H1 (cell line): ENCODE results near the gene STIM1. TPM values are rescaled to one million over a fixed set of nuclear protein-coding genes. Genes with fewer than 3 reads are reported as not detected.

ENCODE experiments used
- CTCF ChIA-PET: fragments of 300-600 bp; sonication (Branson Sonifier 250); formaldehyde crosslinking; loops from one replicate; lab custom pipeline; 2021; ENCODE audit not compliant: partially characterized antibody; lab: Charles Lee
- POLR2A ChIA-PET: fragments of 300-600 bp; sonication (Branson Sonifier 250); formaldehyde crosslinking; loops from one replicate; lab custom pipeline; 2021; ENCODE audit warnings: inconsistent platforms; ENCODE audit not compliant: partially characterized antibody; lab: Charles Lee
- DNase-seq, 2 experiments: peaks; one replicate each; pipeline versions ENCODE4 v3.0.0 to v3.0.0-alpha.2; 2010 to 2022; ENCODE audit warnings: low spot score in 2 of 2, low read depth in 1 of 2, mixed read lengths in 1 of 2
- FAIRE-seq: peaks from 2 replicates; lab custom pipeline; 2011; peaks lifted over from hg19 to GRCh38; lab: Jason Lieb, UNC
- H2AFZ ChIP-seq: 2 replicates; pipeline ENCODE4 v1.8.1; 2012; ENCODE audit warnings: low read length, inconsistent platforms
- H2AK5ac ChIP-seq: 2 replicates; pipeline ENCODE4 v1.6.1; 2013; ENCODE audit warnings: low read depth, low read length
- H2BK120ac ChIP-seq: replicated peaks from 2 replicates; pipeline ENCODE3; 2013; ENCODE audit warnings: low read depth, low read length, inconsistent platforms
- H2BK12ac ChIP-seq: 2 replicates; pipeline ENCODE4 v1.6.1; 2013; ENCODE audit warnings: low read depth, low read length
- H2BK15ac ChIP-seq: 2 replicates; pipeline ENCODE4 v1.6.1; 2013; ENCODE audit warnings: low read length
- H2BK20ac ChIP-seq: 2 replicates; pipeline ENCODE4 v1.6.1; 2013; ENCODE audit warnings: low read length
- H2BK5ac ChIP-seq: 2 replicates; pipeline ENCODE4 v1.6.1; 2013; ENCODE audit warnings: low read depth, low read length
- H3K14ac ChIP-seq: 2 replicates; pipeline ENCODE4 v1.6.1; 2013; ENCODE audit warnings: inconsistent platforms; ENCODE audit not compliant: insufficient read length
- H3K18ac ChIP-seq: 2 replicates; pipeline ENCODE4 v1.6.1; 2013; ENCODE audit warnings: low read length; ENCODE audit errors: extremely low read depth
- H3K23ac ChIP-seq: 2 replicates; pipeline ENCODE4 v1.6.1; 2013; ENCODE audit warnings: inconsistent platforms; ENCODE audit not compliant: insufficient read length
- H3K23me2 ChIP-seq: 2 replicates; pipeline ENCODE4 v1.6.1; 2013; ENCODE audit warnings: low read depth, low read length
- H3K27ac ChIP-seq: 2 replicates; pipeline ENCODE4 v1.6.1; 2011; ENCODE audit warnings: low read depth, low read length, inconsistent platforms
- H3K27me3 ChIP-seq, 4 experiments: replicated peaks in 1 of 4; 1 replicate in 1 of 4; 2 replicates in 3 of 4; pipeline versions ENCODE4 v1.6.1 to v1.8.1; 2011 to 2013; ENCODE audit warnings: low read length in 3 of 4, mild to moderate bottlenecking in 3 of 4, inconsistent platforms in 2 of 4, mixed read lengths in 2 of 4, moderate library complexity in 1 of 4; ENCODE audit not compliant: control insufficient read depth in 3 of 4, insufficient read depth in 3 of 4; ENCODE audit errors: extremely low read depth in 1 of 4
- H3K36me3 ChIP-seq, 4 experiments: 2 replicates each; pipeline versions ENCODE4 v1.6.1 to v1.8.1; 2011 to 2013; ENCODE audit warnings: mild to moderate bottlenecking in 4 of 4, low read length in 3 of 4, moderate library complexity in 2 of 4, control low read depth in 1 of 4, inconsistent platforms in 1 of 4; ENCODE audit not compliant: insufficient read depth in 4 of 4, control insufficient read depth in 2 of 4
- H3K4ac ChIP-seq: replicated peaks from 2 replicates; pipeline ENCODE3; 2013; ENCODE audit warnings: low read length, low read depth, mixed read lengths, inconsistent platforms; ENCODE audit not compliant: insufficient read length
- H3K4me1 ChIP-seq, 4 experiments: replicated peaks in 1 of 4; 1 replicate in 1 of 4; 2 replicates in 3 of 4; pipeline versions ENCODE4 v1.6.1 to v1.8.1; 2011 to 2013; ENCODE audit warnings: low read length in 3 of 4, inconsistent platforms in 2 of 4, mixed read lengths in 1 of 4; ENCODE audit not compliant: insufficient read depth in 4 of 4, control insufficient read depth in 3 of 4
- H3K4me2 ChIP-seq, 2 experiments: 2 replicates each; pipeline versions ENCODE4 v1.6.1 to v1.8.1; 2011 to 2013; ENCODE audit warnings: low read depth in 2 of 2, low read length in 2 of 2, control low read depth in 1 of 2, inconsistent platforms in 1 of 2, mild to moderate bottlenecking in 1 of 2; ENCODE audit not compliant: insufficient read depth in 1 of 2
- H3K4me3 ChIP-seq, 4 experiments: fragments of 200-600, 300-600 bp in 1 of 4; sonication (generic), shearing (Covaris generic), sonication (Bioruptor Twin) in 1 of 4; 2 replicates each; pipeline versions ENCODE4 v1.5.1 to v1.8.1; 2011 to 2016; ENCODE audit warnings: low read length in 4 of 4, low read depth in 3 of 4, control low read depth in 2 of 4, inconsistent platforms in 2 of 4, mild to moderate bottlenecking in 2 of 4, mixed read lengths in 1 of 4, moderate library complexity in 1 of 4; ENCODE audit not compliant: insufficient read depth in 2 of 4; ENCODE audit errors: extremely low read depth in 1 of 4
- H3K56ac ChIP-seq: replicated peaks from 2 replicates; pipeline ENCODE3; 2013; ENCODE audit warnings: low read depth, mild to moderate bottlenecking, mixed read lengths, low read length, inconsistent platforms; ENCODE audit not compliant: insufficient read length
- H3K79me1 ChIP-seq: 2 replicates; pipeline ENCODE4 v1.6.1; 2013; ENCODE audit warnings: low read depth, low read length, control low read depth
- H3K79me2 ChIP-seq, 2 experiments: 2 replicates each; pipeline versions ENCODE4 v1.6.1 to v1.8.1; 2012 to 2013; ENCODE audit warnings: low read length in 2 of 2, mild to moderate bottlenecking in 2 of 2, inconsistent platforms in 1 of 2; ENCODE audit not compliant: insufficient read depth in 2 of 2, control insufficient read depth in 1 of 2
- H3K9ac ChIP-seq, 4 experiments: replicated peaks in 1 of 4; 1 replicate in 1 of 4; 2 replicates in 3 of 4; pipeline versions ENCODE4 v1.6.1 to v1.8.1; 2011 to 2013; ENCODE audit warnings: low read depth in 3 of 4, low read length in 3 of 4, control low read depth in 2 of 4, mild to moderate bottlenecking in 2 of 4, moderate library complexity in 2 of 4, inconsistent platforms in 1 of 4; ENCODE audit errors: extremely low read depth in 1 of 4
- H3K9me3 ChIP-seq, 2 experiments: 2 replicates each; pipeline versions ENCODE4 v1.6.1 to v1.8.1; 2012 to 2013; ENCODE audit warnings: mild to moderate bottlenecking in 2 of 2, moderate library complexity in 2 of 2, control low read depth in 1 of 2, inconsistent platforms in 1 of 2, low read depth in 1 of 2, low read length in 1 of 2, mixed read lengths in 1 of 2; ENCODE audit not compliant: insufficient read depth in 2 of 2
- H4K20me1 ChIP-seq, 2 experiments: replicated peaks in 1 of 2; 2 replicates each; pipeline versions ENCODE3 to v1.8.1; 2011 to 2013; ENCODE audit warnings: inconsistent platforms in 2 of 2, low read length in 2 of 2, mild to moderate bottlenecking in 1 of 2; ENCODE audit not compliant: insufficient read depth in 2 of 2, control insufficient read depth in 1 of 2
- H4K5ac ChIP-seq: 2 replicates; pipeline ENCODE4 v1.6.1; 2013; ENCODE audit warnings: low read length, low read depth, mixed read lengths, inconsistent platforms; ENCODE audit not compliant: insufficient read length
- H4K8ac ChIP-seq: 2 replicates; pipeline ENCODE4 v1.8.0; 2013; ENCODE audit warnings: mild to moderate bottlenecking, moderate library complexity, low read length, inconsistent platforms; ENCODE audit not compliant: insufficient read depth; ENCODE audit errors: extremely low read depth
- H4K91ac ChIP-seq: replicated peaks from 2 replicates; pipeline ENCODE3; 2013; ENCODE audit warnings: low read length, mixed read lengths, inconsistent platforms; ENCODE audit not compliant: insufficient read length
- ASH2L ChIP-seq: fragments of 200-600, 300-600 bp; sonication (generic); IDR thresholded peaks from one replicate; pipeline ENCODE4 v1.7.1; 2017; ENCODE audit warnings: low read length
- BRCA1 ChIP-seq: IDR thresholded peaks from 2 replicates; pipeline ENCODE4 v1.6.1; 2012; ENCODE audit warnings: low read depth, low read length, improper control_type of control experiment
- CTBP2 ChIP-seq: IDR thresholded peaks from 2 replicates; pipeline ENCODE4 v1.7.0; 2011; ENCODE audit warnings: borderline replicate concordance, mild to moderate bottlenecking, moderate library complexity, mixed read lengths, low read length; ENCODE audit not compliant: insufficient read depth, insufficient read length
- KDM1A ChIP-seq: fragments of 200-600, 300-600 bp; sonication (generic); IDR thresholded peaks from 2 replicates; pipeline ENCODE4 v1.7.1; 2016; ENCODE audit warnings: mild to moderate bottlenecking, low read length, borderline replicate concordance
- MAX ChIP-seq: IDR thresholded peaks from 2 replicates; pipeline ENCODE4 v1.6.1; 2012; ENCODE audit warnings: inconsistent platforms
- RAD21 ChIP-seq, 2 experiments: IDR thresholded peaks in 1 of 2; conservative IDR thresholded peaks in 1 of 2; 2 replicates each; pipeline ENCODE4 v1.6.1; 2011; ENCODE audit warnings: low read depth in 2 of 2, low read length in 2 of 2, improper control_type of control experiment in 1 of 2, inconsistent platforms in 1 of 2, mild to moderate bottlenecking in 1 of 2, moderate library complexity in 1 of 2
- polyA plus RNA-seq, 7 experiments: library from polyadenylated mRNA; depleted of rRNA in 3 of 7; stranded (reverse) in 5 of 7; unstranded in 2 of 7; fragments of >200 nt in 5 of 7; fragments of 200-250 nt in 2 of 7; gene quantifications; 1 replicate in 5 of 7; 2 replicates in 1 of 7; 4 replicates in 1 of 7; pipeline versions ENCODE4 v1.2.1 to v1.2.3, GENCODE V29; 2011 to 2013; ENCODE audit warnings: missing spikeins in 2 of 7, mixed read lengths in 2 of 7
- total RNA-seq: library from RNA; stranded (reverse); fragmentation: NEBNext Ultra II Directional; extraction: Animal tissue kit (Norgen Biotek cat#: 25700); gene quantifications from 2 replicates; pipeline ENCODE4 v1.2.1, GENCODE V29; 2021

The STIM1 gene
- total and polyA plus RNA-seq, 2 of the 8 experiments (the other 6 are each of a cell fraction or from before 2014, with no cell fraction given): 11.1 to 12.2 TPM

GRCh38 chr11:4008116-4008515 is 152.7 kb downstream of the STIM1 start:
- CTCF ChIA-PET: interaction anchor here (1.3 kb wide), 1 partner anchor 11 kb away, joined by 3 read pairs; no protein-coding TSS in a partner anchor
- no peak overlapping the region for H2BK5ac ChIP-seq
- no peak overlapping the region for H3K9ac ChIP-seq
- H3K9me3 ChIP-seq: no peaks in the 10 kb centered on the region
- H3K4me3 ChIP-seq: no peak overlapping the region
- H2BK120ac ChIP-seq: no peak overlapping the region
- H3K27ac ChIP-seq: no peak overlapping the region
- no peak overlapping the region for H4K91ac ChIP-seq
- no peaks in the 10 kb centered on the region for H4K20me1 ChIP-seq
- H2BK20ac ChIP-seq: no peak overlapping the region
- H3K56ac ChIP-seq: no peak overlapping the region
- H3K4ac ChIP-seq: no peak overlapping the region
- H2BK12ac ChIP-seq: no peak overlapping the region
- no peaks in the 10 kb centered on the region for H3K23me2 ChIP-seq
- no peaks in the 10 kb centered on the region for H3K36me3 ChIP-seq
- H3K4me1 ChIP-seq: no peaks in the 10 kb centered on the region
- H2BK15ac ChIP-seq: no peak overlapping the region
- H2AK5ac ChIP-seq: no peak overlapping the region
- H4K5ac ChIP-seq: no peak overlapping the region
- H3K79me1 ChIP-seq: no peaks in the 10 kb centered on the region
- TF ChIP-seq MAX (no peak), CTBP2 (no peak), ASH2L (no peak), RAD21 (IDR thresholded peaks at IDR 0.05 in 1 of 2, conservative IDR thresholded peaks at IDR 0.05 in 1 of 2; ENCODE audit: low read depth in 2 of 2, low read length in 2 of 2) (no peak), BRCA1 (no peak), KDM1A (no peak)
- TF ChIP-seq, all 59 proteins: peak for 0
- no peak overlapping the region for H3K14ac ChIP-seq
- no peak overlapping the region for H2AFZ ChIP-seq
- H3K27me3 ChIP-seq: no peaks in the 10 kb centered on the region
- no peak overlapping the region for H4K8ac ChIP-seq
- H3K4me2 ChIP-seq: no peak overlapping the region
- POLR2A ChIA-PET: no interaction called here
- FAIRE-seq (no peak), DNase-seq (no peak)
- no peak overlapping the region for H3K23ac ChIP-seq
- no peak overlapping the region for H3K18ac ChIP-seq
- no peaks in the 10 kb centered on the region for H3K79me2 ChIP-seq
